MM.1S (cell line): ENCODE measurements around the gene HELZ.

Experiments used
- EZH2 ChIP-seq: fragments of 300-600 bp; sonication (generic); optimal IDR thresholded peaks from 2 replicates; pipeline ENCODE3; 2017; ENCODE audit warnings: low read depth, mild to moderate bottlenecking, antibody characterized with exemption, low read length, mixed read lengths
- EZH2phosphoT487 ChIP-seq: fragments of 300-600 bp; sonication (generic); IDR thresholded peaks from 2 replicates; pipeline ENCODE4 v1.6.1; 2018; ENCODE audit warnings: antibody characterized with exemption, low read length
- TF ChIP-seq, protein P1 (sequence below): fragments of 300-600 bp; sonication (generic); IDR thresholded peaks from 2 replicates; pipeline ENCODE4 v1.5.1; 2016; ENCODE audit warnings: antibody characterized with exemption, low read length, mixed read lengths

DNA sequence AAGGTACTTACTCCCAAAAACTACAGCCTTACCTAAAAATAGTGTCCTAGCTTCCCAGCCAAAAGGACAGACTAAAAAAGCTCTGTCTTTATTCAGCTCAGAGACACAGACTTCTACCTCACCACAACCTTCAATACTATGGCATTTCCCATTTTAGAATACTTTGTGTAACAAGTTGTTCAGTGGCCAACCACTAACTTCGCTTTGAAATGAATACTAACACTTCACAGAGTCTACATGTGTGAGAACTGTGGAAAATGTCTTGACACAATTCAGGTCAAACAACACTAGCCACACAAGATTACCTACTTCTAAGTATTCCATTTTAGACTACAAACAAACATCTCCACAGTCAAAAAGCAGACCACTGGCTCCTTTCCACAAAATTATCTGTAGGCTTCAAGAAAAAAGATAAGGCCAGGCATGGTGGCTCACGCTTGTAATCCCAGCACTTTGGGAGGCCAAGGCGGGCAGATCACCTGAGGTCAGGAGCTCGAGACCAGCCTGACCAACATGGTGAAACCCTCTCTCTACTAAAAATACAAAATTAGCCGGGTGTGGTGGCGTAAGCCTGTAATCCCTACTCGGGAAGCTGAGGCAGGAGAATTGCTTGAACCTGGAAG lies 3.2 kb downstream of the HELZ start:
- TF ChIP-seq EZH2 (no peak), EZH2phosphoT487 (no peak)
- TF ChIP-seq, protein P1, sequence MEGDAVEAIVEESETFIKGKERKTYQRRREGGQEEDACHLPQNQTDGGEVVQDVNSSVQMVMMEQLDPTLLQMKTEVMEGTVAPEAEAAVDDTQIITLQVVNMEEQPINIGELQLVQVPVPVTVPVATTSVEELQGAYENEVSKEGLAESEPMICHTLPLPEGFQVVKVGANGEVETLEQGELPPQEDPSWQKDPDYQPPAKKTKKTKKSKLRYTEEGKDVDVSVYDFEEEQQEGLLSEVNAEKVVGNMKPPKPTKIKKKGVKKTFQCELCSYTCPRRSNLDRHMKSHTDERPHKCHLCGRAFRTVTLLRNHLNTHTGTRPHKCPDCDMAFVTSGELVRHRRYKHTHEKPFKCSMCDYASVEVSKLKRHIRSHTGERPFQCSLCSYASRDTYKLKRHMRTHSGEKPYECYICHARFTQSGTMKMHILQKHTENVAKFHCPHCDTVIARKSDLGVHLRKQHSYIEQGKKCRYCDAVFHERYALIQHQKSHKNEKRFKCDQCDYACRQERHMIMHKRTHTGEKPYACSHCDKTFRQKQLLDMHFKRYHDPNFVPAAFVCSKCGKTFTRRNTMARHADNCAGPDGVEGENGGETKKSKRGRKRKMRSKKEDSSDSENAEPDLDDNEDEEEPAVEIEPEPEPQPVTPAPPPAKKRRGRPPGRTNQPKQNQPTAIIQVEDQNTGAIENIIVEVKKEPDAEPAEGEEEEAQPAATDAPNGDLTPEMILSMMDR: no peak
